GM18498 (cell line): Measurements from ENCODE around the gene CEP250.
"Not testable (repeated sequence)": the region's sequence is repeated elsewhere in the genome, so short reads cannot be mapped to it uniquely, and the experiment has no call there.

ENCODE experiments used
- ATAC-seq: cut with Tn5 transposase; IDR thresholded peaks from one replicate; pipeline ENCODE4 v1.9.1; 2021; ENCODE audit warnings: mild to moderate bottlenecking, moderate library complexity; ENCODE audit not compliant: unreplicated experiment

CEP250 gene

GRCh38 chr20:35449855-35450254 is 5.5 kb upstream of the CEP250 start:
- not testable (repeated sequence) for ATAC-seq

- no peak for ATAC-seq
Measured at GRCh38 chr20:35451295-35451694, 4.1 kb upstream of the CEP250 start.

GRCh38 chr20:35453647-35454046 is 1.8 kb upstream of the CEP250 start:
- ATAC-seq: no peak

GRCh38 chr20:35456700-35457099 is 1.3 kb downstream of the CEP250 start:
- ATAC-seq: not testable (repeated sequence)

GRCh38 chr20:35457539-35457938 is 2.1 kb downstream of the CEP250 start:
- not testable (repeated sequence) for ATAC-seq

- no peak for ATAC-seq
Measured at GRCh38 chr20:35458388-35458787, 3.0 kb downstream of the CEP250 start.

GRCh38 chr20:35461620-35462019 is 6.2 kb downstream of the CEP250 start:
- ATAC-seq: no peak

- ATAC-seq: no peak
Measured at GRCh38 chr20:35462351-35462750, 7.0 kb downstream of the CEP250 start.

GRCh38 chr20:35463455-35464300 is 8.3 kb downstream of the CEP250 start:
- no peak for ATAC-seq

GRCh38 chr20:35465976-35466375 is 10.6 kb downstream of the CEP250 start:
- ATAC-seq: no peak

- no peak for ATAC-seq
Measured at GRCh38 chr20:35466856-35467255, 11.5 kb downstream of the CEP250 start.

GRCh38 chr20:35467339-35468224 is 12.2 kb downstream of the CEP250 start:
- no peak for ATAC-seq

GRCh38 chr20:35468671-35469334 is 13.4 kb downstream of the CEP250 start:
- ATAC-seq: no peak

- no peak for ATAC-seq
Measured at GRCh38 chr20:35472209-35472608, 16.8 kb downstream of the CEP250 start.

- no peak for ATAC-seq
Measured at GRCh38 chr20:35473684-35474083, 18.3 kb downstream of the CEP250 start.

- no peak for ATAC-seq
Measured at GRCh38 chr20:35474303-35474871, 19.0 kb downstream of the CEP250 start.

GRCh38 chr20:35476288-35476687 is 20.9 kb downstream of the CEP250 start:
- no peak for ATAC-seq

- no peak for ATAC-seq
Measured at GRCh38 chr20:35478804-35479472, 23.5 kb downstream of the CEP250 start.

GRCh38 chr20:35479798-35480197 is 24.4 kb downstream of the CEP250 start:
- no peak for ATAC-seq

- no peak for ATAC-seq
Measured at GRCh38 chr20:35487479-35487878, 32.1 kb downstream of the CEP250 start.
